ENCODE measurements around the gene JUP. TPM values are rescaled to one million over a fixed set of nuclear protein-coding genes. Genes with fewer than 3 reads are reported as not detected.

The JUP gene
- total and polyA plus RNA-seq, 2 of the 13 experiments (the other 11 are each of a cell fraction or from before 2014, with no cell fraction given): 12.1 to 20.6 TPM

- no peak; the same call in 1 of the 2 replicates for TF ChIP-seq ESRRA (CRISPR knock-in tag; IDR thresholded peaks at IDR 0.05; ENCODE audit: low read depth)
- TF ChIP-seq DNMT3B (CRISPR knock-in tag; conservative IDR thresholded peaks at IDR 0.05): no peak; the same call in 1 of the 2 replicates
- TF ChIP-seq ZNF484 (CRISPR knock-in tag; IDR thresholded peaks at IDR 0.05; ENCODE audit: borderline replicate concordance, low read depth): no peak
- TF ChIP-seq FOXC1 (CRISPR knock-in tag; IDR thresholded peaks at IDR 0.05; ENCODE audit: borderline replicate concordance): no peak
- TF ChIP-seq NFRKB (IDR thresholded peaks at IDR 0.05): no peak
- TF ChIP-seq ZNF710 (CRISPR knock-in tag; IDR thresholded peaks at IDR 0.05; ENCODE audit: borderline replicate concordance): no peak
- TF ChIP-seq, protein P1, sequence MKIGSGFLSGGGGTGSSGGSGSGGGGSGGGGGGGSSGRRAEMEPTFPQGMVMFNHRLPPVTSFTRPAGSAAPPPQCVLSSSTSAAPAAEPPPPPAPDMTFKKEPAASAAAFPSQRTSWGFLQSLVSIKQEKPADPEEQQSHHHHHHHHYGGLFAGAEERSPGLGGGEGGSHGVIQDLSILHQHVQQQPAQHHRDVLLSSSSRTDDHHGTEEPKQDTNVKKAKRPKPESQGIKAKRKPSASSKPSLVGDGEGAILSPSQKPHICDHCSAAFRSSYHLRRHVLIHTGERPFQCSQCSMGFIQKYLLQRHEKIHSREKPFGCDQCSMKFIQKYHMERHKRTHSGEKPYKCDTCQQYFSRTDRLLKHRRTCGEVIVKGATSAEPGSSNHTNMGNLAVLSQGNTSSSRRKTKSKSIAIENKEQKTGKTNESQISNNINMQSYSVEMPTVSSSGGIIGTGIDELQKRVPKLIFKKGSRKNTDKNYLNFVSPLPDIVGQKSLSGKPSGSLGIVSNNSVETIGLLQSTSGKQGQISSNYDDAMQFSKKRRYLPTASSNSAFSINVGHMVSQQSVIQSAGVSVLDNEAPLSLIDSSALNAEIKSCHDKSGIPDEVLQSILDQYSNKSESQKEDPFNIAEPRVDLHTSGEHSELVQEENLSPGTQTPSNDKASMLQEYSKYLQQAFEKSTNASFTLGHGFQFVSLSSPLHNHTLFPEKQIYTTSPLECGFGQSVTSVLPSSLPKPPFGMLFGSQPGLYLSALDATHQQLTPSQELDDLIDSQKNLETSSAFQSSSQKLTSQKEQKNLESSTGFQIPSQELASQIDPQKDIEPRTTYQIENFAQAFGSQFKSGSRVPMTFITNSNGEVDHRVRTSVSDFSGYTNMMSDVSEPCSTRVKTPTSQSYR (CRISPR knock-in tag; IDR thresholded peaks at IDR 0.05; ENCODE audit: borderline replicate concordance): no peak
- TF ChIP-seq GTF3A (CRISPR knock-in tag; conservative IDR thresholded peaks at IDR 0.05): no peak
- TF ChIP-seq SMYD3 (CRISPR knock-in tag; IDR thresholded peaks at IDR 0.05): no peak
- TF ChIP-seq, protein P2, sequence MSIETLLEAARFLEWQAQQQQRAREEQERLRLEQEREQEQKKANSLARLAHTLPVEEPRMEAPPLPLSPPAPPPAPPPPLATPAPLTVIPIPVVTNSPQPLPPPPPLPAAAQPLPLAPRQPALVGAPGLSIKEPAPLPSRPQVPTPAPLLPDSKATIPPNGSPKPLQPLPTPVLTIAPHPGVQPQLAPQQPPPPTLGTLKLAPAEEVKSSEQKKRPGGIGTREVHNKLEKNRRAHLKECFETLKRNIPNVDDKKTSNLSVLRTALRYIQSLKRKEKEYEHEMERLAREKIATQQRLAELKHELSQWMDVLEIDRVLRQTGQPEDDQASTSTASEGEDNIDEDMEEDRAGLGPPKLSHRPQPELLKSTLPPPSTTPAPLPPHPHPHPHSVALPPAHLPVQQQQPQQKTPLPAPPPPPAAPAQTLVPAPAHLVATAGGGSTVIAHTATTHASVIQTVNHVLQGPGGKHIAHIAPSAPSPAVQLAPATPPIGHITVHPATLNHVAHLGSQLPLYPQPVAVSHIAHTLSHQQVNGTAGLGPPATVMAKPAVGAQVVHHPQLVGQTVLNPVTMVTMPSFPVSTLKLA (IDR thresholded peaks at IDR 0.05): no peak
- TF ChIP-seq NONO (IDR thresholded peaks at IDR 0.05): no peak
- TF ChIP-seq NONO (CRISPR knock-in tag; conservative IDR thresholded peaks at IDR 0.05): no peak
- TF ChIP-seq ZNF432 (CRISPR knock-in tag; IDR thresholded peaks at IDR 0.05; ENCODE audit: borderline replicate concordance): no peak
- TF ChIP-seq ZNF232 (CRISPR knock-in tag; IDR thresholded peaks at IDR 0.05; ENCODE audit: borderline replicate concordance): no peak
- no peak for TF ChIP-seq AGO1 (IDR thresholded peaks at IDR 0.05; ENCODE audit: low read depth, low read length, poor library complexity, severe bottlenecking)
- no peak for TF ChIP-seq ATF7 (IDR thresholded peaks at IDR 0.05)
- TF ChIP-seq ATF7 (CRISPR knock-in tag; IDR thresholded peaks at IDR 0.05): no peak; the same call in 1 of the 2 replicates
- TF ChIP-seq HHEX (CRISPR knock-in tag; IDR thresholded peaks at IDR 0.05): no peak
- TF ChIP-seq ZSCAN29 (CRISPR knock-in tag; conservative IDR thresholded peaks at IDR 0.05): no peak
- TF ChIP-seq ZBTB42 (CRISPR knock-in tag; IDR thresholded peaks at IDR 0.05): no peak
- TF ChIP-seq PAWR (CRISPR knock-in tag; IDR thresholded peaks at IDR 0.05; ENCODE audit: borderline replicate concordance): no peak
- TF ChIP-seq, protein P3, sequence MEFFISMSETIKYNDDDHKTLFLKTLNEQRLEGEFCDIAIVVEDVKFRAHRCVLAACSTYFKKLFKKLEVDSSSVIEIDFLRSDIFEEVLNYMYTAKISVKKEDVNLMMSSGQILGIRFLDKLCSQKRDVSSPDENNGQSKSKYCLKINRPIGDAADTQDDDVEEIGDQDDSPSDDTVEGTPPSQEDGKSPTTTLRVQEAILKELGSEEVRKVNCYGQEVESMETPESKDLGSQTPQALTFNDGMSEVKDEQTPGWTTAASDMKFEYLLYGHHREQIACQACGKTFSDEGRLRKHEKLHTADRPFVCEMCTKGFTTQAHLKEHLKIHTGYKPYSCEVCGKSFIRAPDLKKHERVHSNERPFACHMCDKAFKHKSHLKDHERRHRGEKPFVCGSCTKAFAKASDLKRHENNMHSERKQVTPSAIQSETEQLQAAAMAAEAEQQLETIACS (CRISPR knock-in tag; IDR thresholded peaks at IDR 0.05): no peak
- 0 out of 2 replicates have a peak, but pooled peaks have one; percentile 13 for TF ChIP-seq SMAD1 (CRISPR knock-in tag; IDR thresholded peaks at IDR 0.05; ENCODE audit: borderline replicate concordance, low read depth)
These were observed 24.4 kb upstream of the JUP start (continued) for GRCh38 chr17:41810659-41811548.
